Measurements from ENCODE around the gene ZNF791. TPM values are rescaled to one million over a fixed set of nuclear protein-coding genes. Genes with fewer than 3 reads are reported as not detected.

Gene ZNF791
- total RNA-seq, 1 experiment from 2014 or later, result 26.0 TPM

GRCh38 chr19:12681074-12681987, 70.6 kb downstream of the ZNF791 start, which contains the start of gene DHPS:
Gene DHPS (minus strand): TSS chr19:12681880. CDS start chr19:12681766, 114 bp downstream.
- ChIA-PET POLR2A (ENCODE audit: low non-redundant PET) (interaction anchor here (0.5 kb wide), 1 partner anchor 941 kb away, joined by 8 read pairs; no protein-coding TSS in a partner anchor), CTCF (interaction anchor here (0.7 to 0.9 kb wide), 2 partner anchors 12 to 86 kb away, joined by 3 to 7 read pairs; a partner anchor contains a TSS)
- intact Hi-C loops (cut with micrococcal nuclease; ENCODE audit: unreplicated experiment), result loop anchor here (5.0 kb wide), 1 partner anchor 111 kb away; the partner anchor contains the start of gene JUNB
- Histone ChIP-seq H3K4me3 (ENCODE audit: low read depth, low read length, poor library complexity, severe bottlenecking) (peak within 1 kb of the TSS; percentile 77), H3K9me3 (ENCODE audit: low read depth, low read length, poor library complexity, severe bottlenecking) (no peaks in the 10 kb centered on the region), H3K36me3 (ENCODE audit: insufficient read depth, low read length, poor library complexity, severe bottlenecking) (peaks cover 36% of the 10 kb centered on the region), H3K4me1 (ENCODE audit: insufficient read depth, low read length, poor library complexity, severe bottlenecking) (no peaks in the 10 kb centered on the region), H3K27me3 (replicated peaks; ENCODE audit: insufficient read depth, low read depth, low read length, poor library complexity) (no peaks in the 10 kb centered on the region), H3K27ac (ENCODE audit: low read depth, low read length, poor library complexity, severe bottlenecking) (peak within 1 kb of the TSS; percentile 100)
- DNase-seq (ENCODE audit: low spot score), result peak; percentile 100
- TSS peak; percentile 78 for BruUV-seq (replicated peaks)
- TF ChIP-seq EZH2 (IDR thresholded peaks at IDR 0.05; ENCODE audit: borderline replicate concordance, low read depth, low read length, poor library complexity, severe bottlenecking), result no peak
- TF ChIP-seq, protein P1, sequence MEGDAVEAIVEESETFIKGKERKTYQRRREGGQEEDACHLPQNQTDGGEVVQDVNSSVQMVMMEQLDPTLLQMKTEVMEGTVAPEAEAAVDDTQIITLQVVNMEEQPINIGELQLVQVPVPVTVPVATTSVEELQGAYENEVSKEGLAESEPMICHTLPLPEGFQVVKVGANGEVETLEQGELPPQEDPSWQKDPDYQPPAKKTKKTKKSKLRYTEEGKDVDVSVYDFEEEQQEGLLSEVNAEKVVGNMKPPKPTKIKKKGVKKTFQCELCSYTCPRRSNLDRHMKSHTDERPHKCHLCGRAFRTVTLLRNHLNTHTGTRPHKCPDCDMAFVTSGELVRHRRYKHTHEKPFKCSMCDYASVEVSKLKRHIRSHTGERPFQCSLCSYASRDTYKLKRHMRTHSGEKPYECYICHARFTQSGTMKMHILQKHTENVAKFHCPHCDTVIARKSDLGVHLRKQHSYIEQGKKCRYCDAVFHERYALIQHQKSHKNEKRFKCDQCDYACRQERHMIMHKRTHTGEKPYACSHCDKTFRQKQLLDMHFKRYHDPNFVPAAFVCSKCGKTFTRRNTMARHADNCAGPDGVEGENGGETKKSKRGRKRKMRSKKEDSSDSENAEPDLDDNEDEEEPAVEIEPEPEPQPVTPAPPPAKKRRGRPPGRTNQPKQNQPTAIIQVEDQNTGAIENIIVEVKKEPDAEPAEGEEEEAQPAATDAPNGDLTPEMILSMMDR (conservative IDR thresholded peaks at IDR 0.05; ENCODE audit: low read depth, low read length), result no peak

Other genes starting within 250 kb of the ZNF791 start
- 0.86 and 0.90 TPM in 2 replicates for gene ZNF442, start 245.2 kb upstream of the ZNF791 start, total RNA-seq (2021)
- 2.8 and 3.0 TPM in 2 replicates for gene ZNF799, start 209.6 kb upstream of the ZNF791 start, total RNA-seq (2021)
- 4.3 and 5.2 TPM in 2 replicates for gene ZNF443, start 169.9 kb upstream of the ZNF791 start, total RNA-seq (2021)
- gene ZNF709, start 126.1 kb upstream of the ZNF791 start, total RNA-seq (2021), result 3.6 and 5.1 TPM in 2 replicates
- 6.3 and 7.9 TPM in 2 replicates for gene ZNF564, start 59.4 kb upstream of the ZNF791 start, total RNA-seq (2021)
- 7.7 and 9.5 TPM in 2 replicates for gene ZNF490, start 107 bp upstream of the ZNF791 start, total RNA-seq (2021)
- 64.4 and 67.1 TPM in 2 replicates for gene MAN2B1, start 55.8 kb downstream of the ZNF791 start, total RNA-seq (2021)
- 19.4 and 24.5 TPM in 2 replicates for gene WDR83, start 55.9 kb downstream of the ZNF791 start, total RNA-seq (2021)
- gene DHPS, start 71.0 kb downstream of the ZNF791 start, total RNA-seq (2021), result 117 and 127 TPM in 2 replicates
- gene GNG14, start 77.1 kb downstream of the ZNF791 start, total RNA-seq (2021), result not detected in 2 replicates
- 15.4 and 19.6 TPM in 2 replicates for gene FBXW9, start 85.7 kb downstream of the ZNF791 start, total RNA-seq (2021)
- gene TNPO2, start 113.0 kb downstream of the ZNF791 start, total RNA-seq (2021), result 121 and 150 TPM in 2 replicates
- gene TRIR, start 123.8 kb downstream of the ZNF791 start, total RNA-seq (2021), result 238 and 259 TPM in 2 replicates
- 91.7 and 92.6 TPM in 2 replicates for gene GET3, start 126.6 kb downstream of the ZNF791 start, total RNA-seq (2021)
- gene BEST2, start 140.9 kb downstream of the ZNF791 start, total RNA-seq (2021), result 0.13 TPM in 1 of 2 replicates, not detected in the other
- 25.8 and 34.1 TPM in 2 replicates for gene HOOK2, start 164.6 kb downstream of the ZNF791 start, total RNA-seq (2021)
- 27.7 and 28.6 TPM in 2 replicates for gene JUNB, start 180.6 kb downstream of the ZNF791 start, total RNA-seq (2021)
- gene PRDX2, start 190.9 kb downstream of the ZNF791 start, total RNA-seq (2021), result 406 and 429 TPM in 2 replicates
- 45.2 and 53.4 TPM in 2 replicates for gene THSD8, start 191.1 kb downstream of the ZNF791 start, total RNA-seq (2021)
- gene RNASEH2A, start 195.7 kb downstream of the ZNF791 start, total RNA-seq (2021), result 97.7 and 99.7 TPM in 2 replicates
- gene RTBDN, start 223.7 kb downstream of the ZNF791 start, total RNA-seq (2021), result 1.4 TPM in 1 of 2 replicates, not detected in the other
- 22.2 and 26.7 TPM in 2 replicates for gene MAST1, start 227.6 kb downstream of the ZNF791 start, total RNA-seq (2021)

All from A673 (cell line).